ENCODE measurements around the gene HOXD11.

DNA sequence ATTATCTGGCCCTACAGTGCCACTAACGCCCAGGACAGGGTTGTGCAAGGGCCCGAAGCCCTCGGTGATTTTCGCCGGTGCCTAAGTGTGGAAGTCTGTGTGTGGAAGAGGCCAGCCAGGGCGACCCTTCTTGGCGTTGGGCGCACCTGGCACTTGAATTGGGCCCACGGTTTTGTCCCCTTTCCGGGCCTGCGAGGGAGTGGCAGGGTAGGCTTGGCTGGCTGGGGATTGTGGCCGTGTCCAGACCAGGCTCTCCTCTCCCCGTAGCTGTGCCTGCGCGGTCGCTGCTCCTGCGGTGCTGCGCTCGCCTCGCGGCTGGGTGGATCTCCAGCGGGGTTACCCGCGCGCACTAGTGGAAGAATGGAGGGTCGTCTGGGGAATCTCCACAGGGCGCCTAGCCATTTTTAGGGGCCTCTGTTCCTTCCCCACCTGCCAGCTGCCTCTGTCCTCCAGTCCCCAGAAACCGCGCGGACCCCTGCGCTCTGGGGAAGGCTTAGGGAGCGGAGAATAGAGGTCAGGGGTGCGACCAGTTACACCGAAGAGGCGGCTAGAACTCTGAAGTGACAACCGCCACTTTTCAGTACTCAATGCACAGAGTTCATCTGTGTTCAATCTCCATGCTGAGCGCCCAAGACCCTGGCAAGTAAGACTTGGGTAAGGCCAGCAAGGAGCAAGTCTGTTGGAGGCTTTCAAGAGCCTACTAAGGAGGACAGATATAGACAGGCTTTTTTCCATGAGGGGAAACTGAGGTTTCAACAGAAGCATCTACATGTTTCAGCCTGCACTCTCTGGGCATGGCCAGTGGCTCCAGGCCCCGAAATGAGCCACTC is 39.3 kb upstream of the HOXD11 start:
- TF ChIP-seq CTCF (IDR thresholded peaks at IDR 0.05 in 4 of 5, conservative IDR thresholded peaks at IDR 0.05 in 1 of 5), result no peak
- no peak for TF ChIP-seq POLR2A (IDR thresholded peaks at IDR 0.05)

Data from gastrocnemius medialis (tissue), 4 donors.